ENCODE results near the gene PGM1. TPM values are rescaled to one million over a fixed set of nuclear protein-coding genes. Genes with fewer than 3 reads are reported as not detected.

The PGM1 gene
- total and polyA plus RNA-seq, 10 of the 15 experiments (the other 5 are each of a cell fraction or from before 2014, with no cell fraction given) = 22.5 to 72.6 (median 50.8) TPM

DNA sequence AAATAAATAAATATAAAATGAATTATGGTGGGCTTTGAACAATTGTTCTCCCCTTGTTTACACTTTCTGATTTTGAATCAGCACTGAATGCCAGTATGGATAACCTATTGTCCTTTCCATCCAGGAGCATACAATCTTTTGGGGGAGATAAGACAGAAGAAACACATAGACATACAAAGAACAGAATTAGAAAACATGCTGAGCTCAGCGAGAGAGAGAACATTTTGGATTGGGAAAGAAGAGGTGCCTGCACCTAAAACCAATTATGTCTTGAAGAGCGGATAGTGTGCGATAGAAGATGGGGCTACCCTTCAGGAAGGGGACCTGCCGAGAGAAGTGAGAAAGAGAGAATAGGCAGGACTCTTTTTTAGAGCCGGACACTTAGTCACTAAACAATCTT is 6.6 kb downstream of the PGM1 start (continued):
- TF ChIP-seq HSF1 (IDR thresholded peaks at IDR 0.05; ENCODE audit: low read depth, low read length) = no peak
- TF ChIP-seq ZZZ3 (IDR thresholded peaks at IDR 0.05; ENCODE audit: control insufficient read depth, insufficient read length, low read depth) = no peak
- TF ChIP-seq, protein P1, sequence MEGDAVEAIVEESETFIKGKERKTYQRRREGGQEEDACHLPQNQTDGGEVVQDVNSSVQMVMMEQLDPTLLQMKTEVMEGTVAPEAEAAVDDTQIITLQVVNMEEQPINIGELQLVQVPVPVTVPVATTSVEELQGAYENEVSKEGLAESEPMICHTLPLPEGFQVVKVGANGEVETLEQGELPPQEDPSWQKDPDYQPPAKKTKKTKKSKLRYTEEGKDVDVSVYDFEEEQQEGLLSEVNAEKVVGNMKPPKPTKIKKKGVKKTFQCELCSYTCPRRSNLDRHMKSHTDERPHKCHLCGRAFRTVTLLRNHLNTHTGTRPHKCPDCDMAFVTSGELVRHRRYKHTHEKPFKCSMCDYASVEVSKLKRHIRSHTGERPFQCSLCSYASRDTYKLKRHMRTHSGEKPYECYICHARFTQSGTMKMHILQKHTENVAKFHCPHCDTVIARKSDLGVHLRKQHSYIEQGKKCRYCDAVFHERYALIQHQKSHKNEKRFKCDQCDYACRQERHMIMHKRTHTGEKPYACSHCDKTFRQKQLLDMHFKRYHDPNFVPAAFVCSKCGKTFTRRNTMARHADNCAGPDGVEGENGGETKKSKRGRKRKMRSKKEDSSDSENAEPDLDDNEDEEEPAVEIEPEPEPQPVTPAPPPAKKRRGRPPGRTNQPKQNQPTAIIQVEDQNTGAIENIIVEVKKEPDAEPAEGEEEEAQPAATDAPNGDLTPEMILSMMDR (IDR thresholded peaks at IDR 0.05 in 2 of 3, conservative IDR thresholded peaks at IDR 0.05 in 1 of 3; ENCODE audit: control insufficient read depth in 2 of 3, extremely low read depth in 1 of 3, insufficient read depth in 1 of 3, low read depth in 3 of 3, low read length in 3 of 3) = no peak
- no peak for TF ChIP-seq MEF2B (IDR thresholded peaks at IDR 0.05; ENCODE audit: partially characterized antibody, poor library complexity, severe bottlenecking)
- no peak for TF ChIP-seq SMAD5 (IDR thresholded peaks at IDR 0.05; ENCODE audit: low read depth)
- TF ChIP-seq ZSCAN29 (IDR thresholded peaks at IDR 0.05) = no peak
- TF ChIP-seq CHD1 (IDR thresholded peaks at IDR 0.05; ENCODE audit: low read depth, low read length) = no peak
- no peak for TF ChIP-seq SPI1 (IDR thresholded peaks at IDR 0.05; ENCODE audit: borderline replicate concordance, insufficient read depth, low read depth, low read length)

- ATAC-seq = no peak
- CTCF ChIA-PET = interaction anchor here (0.5 kb wide), 1 partner anchor 1515 kb away, joined by 4 read pairs; no protein-coding TSS in a partner anchor
- no peak for TF ChIP-seq POLR2AphosphoS2 (IDR thresholded peaks at IDR 0.05; ENCODE audit: low read depth, low read length)
- no peak for TF ChIP-seq SMC3 (IDR thresholded peaks at IDR 0.05; ENCODE audit: borderline replicate concordance, low read length)
- no peak for TF ChIP-seq NFXL1 (IDR thresholded peaks at IDR 0.05; ENCODE audit: borderline replicate concordance)
- no peak for TF ChIP-seq ZBTB40 (IDR thresholded peaks at IDR 0.05; ENCODE audit: borderline replicate concordance)
- TF ChIP-seq BHLHE40 (IDR thresholded peaks at IDR 0.05; ENCODE audit: borderline replicate concordance in 1 of 2, low read depth in 2 of 2, low read length in 1 of 2) = no peak
- TF ChIP-seq, protein P2, sequence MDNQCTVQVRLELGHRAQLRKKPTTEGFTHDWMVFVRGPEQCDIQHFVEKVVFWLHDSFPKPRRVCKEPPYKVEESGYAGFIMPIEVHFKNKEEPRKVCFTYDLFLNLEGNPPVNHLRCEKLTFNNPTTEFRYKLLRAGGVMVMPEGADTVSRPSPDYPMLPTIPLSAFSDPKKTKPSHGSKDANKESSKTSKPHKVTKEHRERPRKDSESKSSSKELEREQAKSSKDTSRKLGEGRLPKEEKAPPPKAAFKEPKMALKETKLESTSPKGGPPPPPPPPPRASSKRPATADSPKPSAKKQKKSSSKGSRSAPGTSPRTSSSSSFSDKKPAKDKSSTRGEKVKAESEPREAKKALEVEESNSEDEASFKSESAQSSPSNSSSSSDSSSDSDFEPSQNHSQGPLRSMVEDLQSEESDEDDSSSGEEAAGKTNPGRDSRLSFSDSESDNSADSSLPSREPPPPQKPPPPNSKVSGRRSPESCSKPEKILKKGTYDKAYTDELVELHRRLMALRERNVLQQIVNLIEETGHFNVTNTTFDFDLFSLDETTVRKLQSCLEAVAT (IDR thresholded peaks at IDR 0.05) = no peak
Observed at GRCh38 chr1:63600248-63600647, 7.0 kb downstream of the PGM1 start.

More at GRCh38 chr1:63600248-63600647, 7.0 kb downstream of the PGM1 start:
- RAD21 ChIA-PET (ENCODE audit: unreplicated experiment) = no interaction called here
- Histone ChIP-seq H3K27me3 (replicated peaks in 1 of 2; ENCODE audit: control insufficient read depth in 2 of 2, insufficient read depth in 2 of 2, low read length in 1 of 2) (no peaks in the 10 kb centered on the region), H3K36me3 (ENCODE audit: control insufficient read depth in 2 of 2, insufficient read depth in 2 of 2, low read length in 1 of 2) (peaks cover 0 to 5% of the 10 kb centered on the region in 2 experiments; a peak in 1 of 4 replicates), H4K20me1 (ENCODE audit: control insufficient read depth, insufficient read depth) (no peaks in the 10 kb centered on the region; the same call in 1 of the 2 replicates), H2AFZ (ENCODE audit: control insufficient read depth, low read depth, low read length) (no peak overlapping the region), H3K4me3 (no peak overlapping the region), H3K9me3 (replicated peaks; ENCODE audit: control insufficient read depth, insufficient read depth, low read length) (no peaks in the 10 kb centered on the region), H3K4me2 (ENCODE audit: control insufficient read depth, insufficient read depth) (no peak overlapping the region), H3K9ac (ENCODE audit: control insufficient read depth, insufficient read depth, low read length) (no peak overlapping the region), H3K79me2 (ENCODE audit: control insufficient read depth, insufficient read depth, low read length) (peaks cover 13% of the 10 kb centered on the region), H3K4me1 (ENCODE audit: control insufficient read depth, insufficient read depth, low read length) (no peaks in the 10 kb centered on the region), H3K27ac (ENCODE audit: control insufficient read depth, insufficient read depth) (no peak overlapping the region)
- 82% methylated on average over 5 of the region's 5 CpGs for WGBS (ENCODE audit: insufficient coverage, insufficient replicate concordance, low lambda C conversion rate, missing lambda C conversion rate)
- in situ Hi-C loops (cut with MboI) (no loop called here), intact Hi-C loops (cut with micrococcal nuclease; ENCODE audit: unreplicated experiment) (no loop called here)
- SMC1A ChIA-PET (ENCODE audit: uncharacterized antibody, unreplicated experiment) = no interaction called here
- no TSS peak for BruUV-seq (replicated peaks)
- DNase-seq (ENCODE audit: low read depth, low spot score) = no peak
- no peak for FAIRE-seq
- POLR2A ChIA-PET = no interaction called here

Measured in GM12878 (cell line).